Vagina (tissue), 2 donors: ENCODE data around the gene MAP7. TPM values are rescaled to one million over a fixed set of nuclear protein-coding genes. Genes with fewer than 3 reads are reported as not detected.

Source experiments
- DNase-seq, 2 donors: peaks; one replicate each; pipeline ENCODE4 v3.0.0-alpha.2; 2017; ENCODE audit errors: extremely low spot score in 2 of 2
- H3K27ac ChIP-seq: fragments of 200-600 bp; sonication (generic); one replicate; pipeline ENCODE4 v1.5.1; 2019
- H3K27me3 ChIP-seq: fragments of 200-600 bp; sonication (generic); one replicate; pipeline ENCODE4 v1.5.1; 2019
- H3K36me3 ChIP-seq, 2 donors: fragments of 200-600 bp; sonication (generic); one replicate each; pipeline ENCODE4 v1.5.1; 2017 to 2019
- H3K4me1 ChIP-seq: fragments of 200-600 bp; sonication (generic); one replicate; pipeline ENCODE4 v1.5.1; 2019
- H3K4me3 ChIP-seq, 2 donors: fragments of 200-600 bp; sonication (generic); 1 replicate in 1 of 2; 2 replicates in 1 of 2; pipeline ENCODE4 v1.5.1; 2016 to 2019
- H3K9me3 ChIP-seq: fragments of 200-600 bp; sonication (generic); one replicate; pipeline ENCODE4 v1.5.1; 2019
- CTCF ChIP-seq, 3 experiments: fragments of 450-650 bp in 2 of 3; fragments of 200-600 bp in 1 of 3; sonication (generic) in 1 of 3; IDR thresholded peaks; one replicate each; pipeline ENCODE4 v1.5.1; 2017 to 2019; ENCODE audit warnings: antibody characterized with exemption in 3 of 3, mild to moderate bottlenecking in 2 of 3, moderate library complexity in 2 of 3
- POLR2A ChIP-seq, 2 donors: fragments of 450-650 bp; IDR thresholded peaks; one replicate each; pipeline ENCODE4 v1.6.1; 2017; ENCODE audit warnings: antibody characterized with exemption in 2 of 2, mild to moderate bottlenecking in 2 of 2, moderate library complexity in 2 of 2
- POLR2AphosphoS5 ChIP-seq, 2 donors: sonication (generic); formaldehyde crosslinking; IDR thresholded peaks; one replicate each; pipeline ENCODE4 v1.9.0; 2017; ENCODE audit warnings: antibody characterized with exemption in 2 of 2, mild to moderate bottlenecking in 2 of 2, low read depth in 1 of 2; ENCODE audit not compliant: insufficient read depth in 1 of 2
- intact Hi-C: fragments of 100-400 bp; cut with DNase I; formaldehyde crosslinking; loops from one replicate; pipeline ENCODE4 v1.15.1; 2023
- total RNA-seq: library from RNA; depleted of rRNA; stranded (reverse); fragments of >200 nt; gene quantifications from one replicate; pipeline ENCODE4 v1.2.3, GENCODE V29; 2016

The MAP7 gene
- total RNA-seq, 1 donor from 2014 or later: 9.3 TPM

DNA sequence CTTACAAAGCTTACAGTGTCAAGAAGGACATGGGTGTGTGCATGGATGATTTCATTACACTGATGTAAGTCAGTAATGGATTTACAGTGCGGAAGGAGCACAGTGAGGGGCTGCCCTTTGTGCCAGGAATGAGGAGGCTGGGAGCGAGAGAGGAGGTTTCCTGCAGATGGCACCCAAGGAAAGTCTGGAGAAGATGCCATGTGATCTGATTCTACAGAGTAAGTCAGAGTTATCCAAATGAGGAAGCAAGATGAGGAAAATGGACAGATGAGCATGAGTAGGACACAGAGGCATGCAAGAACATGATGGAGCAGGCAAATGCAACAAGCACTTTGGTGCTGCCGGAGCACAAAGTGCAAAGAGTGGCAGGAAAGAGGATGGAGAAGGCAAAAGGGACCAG lies 29.7 kb downstream of the MAP7 start:
- intact Hi-C loops: no loop called here
- Histone ChIP-seq H3K27ac (no peak overlapping the region), H3K4me1 (no peaks in the 10 kb centered on the region), H3K9me3 (no peaks in the 10 kb centered on the region), H3K36me3 (no peaks in the 10 kb centered on the region), H3K27me3 (no peaks in the 10 kb centered on the region), H3K4me3 (no peak overlapping the region)
- no peak for DNase-seq
- TF ChIP-seq POLR2AphosphoS5 (IDR thresholded peaks at IDR 0.05; ENCODE audit: insufficient read depth in 1 of 2, low read depth in 1 of 2) (peak in 1 of 2 donors; percentile 35), POLR2A (IDR thresholded peaks at IDR 0.05) (no peak), CTCF (IDR thresholded peaks at IDR 0.05) (no peak)

- no peak for DNase-seq
- Histone ChIP-seq H3K27ac (no peak overlapping the region), H3K4me3 (no peak overlapping the region), H3K9me3 (no peaks in the 10 kb centered on the region), H3K36me3 (no peaks in the 10 kb centered on the region), H3K27me3 (no peaks in the 10 kb centered on the region), H3K4me1 (no peaks in the 10 kb centered on the region)
- TF ChIP-seq POLR2AphosphoS5 (IDR thresholded peaks at IDR 0.05; ENCODE audit: insufficient read depth in 1 of 2, low read depth in 1 of 2) (no peak), CTCF (IDR thresholded peaks at IDR 0.05) (no peak), POLR2A (IDR thresholded peaks at IDR 0.05) (no peak)
- intact Hi-C loops: no loop called here
These were observed 32.6 kb downstream of the MAP7 start for GRCh38 chr6:136517582-136517981.

DNA sequence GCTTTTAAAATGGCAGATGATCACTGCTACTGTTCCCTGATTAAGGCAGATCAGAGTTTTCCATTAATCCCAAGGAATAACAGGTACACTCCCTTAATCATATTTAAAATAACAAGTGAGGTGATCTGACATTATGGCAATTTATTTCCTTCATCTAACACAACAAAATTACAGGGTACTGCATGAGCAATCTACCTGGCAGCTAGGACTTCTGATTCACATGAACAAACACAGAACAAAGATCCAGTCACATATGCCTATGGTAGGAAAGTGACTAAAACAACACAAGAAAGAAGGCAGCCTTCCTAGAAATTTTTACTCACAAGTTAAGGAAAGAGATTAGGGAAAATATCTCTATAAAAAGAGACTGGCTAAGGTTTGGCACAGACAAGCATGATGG lies 33.2 kb downstream of the MAP7 start:
- Histone ChIP-seq H3K4me1 (no peaks in the 10 kb centered on the region), H3K4me3 (no peak overlapping the region), H3K27ac (no peak overlapping the region), H3K27me3 (no peaks in the 10 kb centered on the region), H3K36me3 (no peaks in the 10 kb centered on the region), H3K9me3 (no peaks in the 10 kb centered on the region)
- intact Hi-C loops: no loop called here
- DNase-seq: no peak
- TF ChIP-seq POLR2A (IDR thresholded peaks at IDR 0.05) (no peak), POLR2AphosphoS5 (IDR thresholded peaks at IDR 0.05; ENCODE audit: insufficient read depth in 1 of 2, low read depth in 1 of 2) (peak in 1 of 2 donors; percentile 12), CTCF (IDR thresholded peaks at IDR 0.05) (no peak)

- Histone ChIP-seq H3K4me1 (no peaks in the 10 kb centered on the region), H3K27ac (no peak overlapping the region), H3K9me3 (no peaks in the 10 kb centered on the region), H3K36me3 (no peaks in the 10 kb centered on the region), H3K27me3 (no peaks in the 10 kb centered on the region), H3K4me3 (no peak overlapping the region)
- DNase-seq: no peak
- TF ChIP-seq CTCF (IDR thresholded peaks at IDR 0.05) (no peak), POLR2AphosphoS5 (IDR thresholded peaks at IDR 0.05; ENCODE audit: insufficient read depth in 1 of 2, low read depth in 1 of 2) (no peak), POLR2A (IDR thresholded peaks at IDR 0.05) (no peak)
- intact Hi-C loops: no loop called here
These were observed 35.6 kb downstream of the MAP7 start for GRCh38 chr6:136514591-136514990.

- H3K36me3 ChIP-seq: no peaks in the 10 kb centered on the region
- H3K27me3 ChIP-seq: no peaks in the 10 kb centered on the region
- no peak overlapping the region for H3K27ac ChIP-seq
- H3K4me3 ChIP-seq: no peak overlapping the region
- TF ChIP-seq POLR2AphosphoS5 (IDR thresholded peaks at IDR 0.05; ENCODE audit: insufficient read depth in 1 of 2, low read depth in 1 of 2) (no peak), POLR2A (IDR thresholded peaks at IDR 0.05) (no peak), CTCF (IDR thresholded peaks at IDR 0.05) (no peak)
- H3K9me3 ChIP-seq: no peaks in the 10 kb centered on the region
- H3K4me1 ChIP-seq: no peaks in the 10 kb centered on the region
- intact Hi-C loops: no loop called here
- no peak for DNase-seq
These were observed 38.3 kb downstream of the MAP7 start for GRCh38 chr6:136511926-136512325.
